ENCODE data around the gene KCNIP1.

GRCh38 chr5:170628691-170629565 is 125.1 kb downstream of the KCNIP1 start:
- TF ChIP-seq CTCF (IDR thresholded peaks at IDR 0.05; ENCODE audit: poor library complexity, severe bottlenecking) (no peak), POLR2AphosphoS5 (IDR thresholded peaks at IDR 0.05) (no peak), EZH2 (IDR thresholded peaks at IDR 0.05; ENCODE audit: borderline replicate concordance, insufficient read depth, low read length, poor library complexity, severe bottlenecking) (no peak), REST (IDR thresholded peaks at IDR 0.05; ENCODE audit: borderline replicate concordance) (no peak), TAF1 (IDR thresholded peaks at IDR 0.05; ENCODE audit: low read depth) (no peak), EP300 (conservative IDR thresholded peaks at IDR 0.05; ENCODE audit: poor library complexity, severe bottlenecking) (no peak)
